Measurements from ENCODE around the gene CAMSAP3.

Gene CAMSAP3

DNA sequence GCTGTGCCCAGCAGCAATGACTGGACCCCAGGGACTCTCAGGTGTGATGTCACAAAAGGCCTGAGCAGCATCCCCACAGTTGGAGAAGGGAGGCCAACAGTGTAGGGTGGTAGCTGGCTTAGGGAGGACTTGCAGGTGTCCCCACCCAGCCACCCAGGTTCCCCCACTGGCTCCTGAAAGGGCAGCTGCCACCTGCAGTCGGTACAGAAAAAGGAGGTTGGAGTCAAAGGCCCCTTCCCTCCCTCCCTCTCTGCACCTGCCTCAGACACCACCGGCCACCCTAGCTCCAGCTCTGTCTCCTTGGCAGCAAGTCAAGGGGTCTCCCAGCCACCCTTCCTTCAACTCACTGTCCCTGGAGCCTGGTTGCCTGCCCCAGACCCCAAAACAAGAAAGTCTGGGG is 38.0 kb downstream of the CAMSAP3 start, which contains the start of gene PCP2:
Gene PCP2, minus strand, starts transcription at position 22 of the 400 bp plus-strand sequence. CDS start 262 bp downstream, outside the sequence.
- H3K4me1 ChIP-seq (ENCODE audit: low read depth, poor library complexity, severe bottlenecking) = peaks cover 11% of the 10 kb centered on the region
- no peak within 1 kb of the TSS for H3K4me3 ChIP-seq (IDR thresholded peaks at IDR 0.05; ENCODE audit: insufficient read depth, low read depth, low read length)
- no peak within 1 kb of the TSS for H3K9ac ChIP-seq
- H3K4me2 ChIP-seq = no peak within 1 kb of the TSS
- H2AFZ ChIP-seq (ENCODE audit: low read depth) = no peak within 1 kb of the TSS
- no peaks in the 10 kb centered on the region for H3K27me3 ChIP-seq (ENCODE audit: insufficient read depth, low read depth)
- H3K79me2 ChIP-seq (ENCODE audit: insufficient read depth, low read depth) = peaks cover 21% of the 10 kb centered on the region
- no peaks in the 10 kb centered on the region for H3K36me3 ChIP-seq (ENCODE audit: insufficient read depth)
- no peaks in the 10 kb centered on the region for H4K20me1 ChIP-seq (ENCODE audit: insufficient read depth)
- H3K27ac ChIP-seq = no peak within 1 kb of the TSS
- TF ChIP-seq, protein P1, sequence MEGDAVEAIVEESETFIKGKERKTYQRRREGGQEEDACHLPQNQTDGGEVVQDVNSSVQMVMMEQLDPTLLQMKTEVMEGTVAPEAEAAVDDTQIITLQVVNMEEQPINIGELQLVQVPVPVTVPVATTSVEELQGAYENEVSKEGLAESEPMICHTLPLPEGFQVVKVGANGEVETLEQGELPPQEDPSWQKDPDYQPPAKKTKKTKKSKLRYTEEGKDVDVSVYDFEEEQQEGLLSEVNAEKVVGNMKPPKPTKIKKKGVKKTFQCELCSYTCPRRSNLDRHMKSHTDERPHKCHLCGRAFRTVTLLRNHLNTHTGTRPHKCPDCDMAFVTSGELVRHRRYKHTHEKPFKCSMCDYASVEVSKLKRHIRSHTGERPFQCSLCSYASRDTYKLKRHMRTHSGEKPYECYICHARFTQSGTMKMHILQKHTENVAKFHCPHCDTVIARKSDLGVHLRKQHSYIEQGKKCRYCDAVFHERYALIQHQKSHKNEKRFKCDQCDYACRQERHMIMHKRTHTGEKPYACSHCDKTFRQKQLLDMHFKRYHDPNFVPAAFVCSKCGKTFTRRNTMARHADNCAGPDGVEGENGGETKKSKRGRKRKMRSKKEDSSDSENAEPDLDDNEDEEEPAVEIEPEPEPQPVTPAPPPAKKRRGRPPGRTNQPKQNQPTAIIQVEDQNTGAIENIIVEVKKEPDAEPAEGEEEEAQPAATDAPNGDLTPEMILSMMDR (conservative IDR thresholded peaks at IDR 0.05; ENCODE audit: low read depth, low read length) = no peak

DNA sequence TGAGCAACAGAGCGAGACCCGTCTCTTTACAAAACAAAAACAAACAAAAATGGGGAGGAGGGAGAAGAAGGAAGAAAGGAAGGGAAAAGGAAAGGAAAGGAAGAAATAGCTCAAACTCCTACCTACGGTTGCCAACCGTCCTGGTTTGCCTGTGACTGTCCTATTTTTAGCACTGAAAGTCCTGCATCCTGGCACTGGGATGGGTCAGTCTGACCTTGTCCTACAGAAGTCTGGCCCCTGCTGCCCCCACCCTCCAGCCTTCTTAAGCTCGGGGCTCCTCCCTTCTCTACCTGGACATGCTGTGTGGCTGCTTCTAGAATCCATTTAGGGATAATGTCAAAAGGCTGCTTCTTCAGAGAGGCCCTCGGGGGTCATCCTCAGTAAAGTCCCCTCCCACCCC is 40.0 kb downstream of the CAMSAP3 start:
- no peak overlapping the region for H3K4me2 ChIP-seq

DNA sequence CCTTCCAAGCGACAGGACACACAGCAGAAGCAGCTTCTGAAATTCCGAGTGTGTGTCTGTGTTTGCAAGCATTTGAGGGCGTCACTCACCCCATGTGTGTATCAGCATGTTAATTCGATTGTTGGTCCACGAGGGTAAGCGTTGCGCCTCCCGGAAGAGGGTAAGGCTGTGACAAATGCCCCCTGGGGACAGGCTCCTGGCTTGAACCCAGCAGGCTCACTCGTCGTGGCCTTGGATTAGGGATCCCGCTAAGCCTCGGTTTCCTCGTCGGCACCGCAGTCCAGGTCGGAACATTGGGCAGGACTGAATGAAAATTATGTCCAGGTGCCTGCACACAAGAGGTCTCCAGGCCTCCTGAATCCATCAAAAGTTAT is 40.6 kb downstream of the CAMSAP3 start:
- Histone ChIP-seq H4K20me1 (ENCODE audit: insufficient read depth) (no peaks in the 10 kb centered on the region), H3K27me3 (ENCODE audit: insufficient read depth, low read depth) (no peaks in the 10 kb centered on the region), H2AFZ (ENCODE audit: low read depth) (peak overlapping the region; percentile 78), H3K36me3 (ENCODE audit: insufficient read depth) (no peaks in the 10 kb centered on the region), H3K9ac (no peak overlapping the region), H3K4me2 (peak overlapping the region; percentile 50), H3K4me1 (ENCODE audit: low read depth, poor library complexity, severe bottlenecking) (peaks cover 4% of the 10 kb centered on the region), H3K27ac (no peak overlapping the region), H3K79me2 (ENCODE audit: insufficient read depth, low read depth) (no peaks in the 10 kb centered on the region), H3K4me3 (IDR thresholded peaks at IDR 0.05; ENCODE audit: insufficient read depth, low read depth, low read length) (no peak overlapping the region)
- TF ChIP-seq, protein P1 (conservative IDR thresholded peaks at IDR 0.05; ENCODE audit: low read depth, low read length) = no peak

More for the DNA sequence above, 40.0 kb downstream of the CAMSAP3 start:
- Histone ChIP-seq H2AFZ (ENCODE audit: low read depth) (no peak overlapping the region), H3K79me2 (ENCODE audit: insufficient read depth, low read depth) (peaks cover 5% of the 10 kb centered on the region), H3K4me3 (IDR thresholded peaks at IDR 0.05; ENCODE audit: insufficient read depth, low read depth, low read length) (no peak overlapping the region), H3K4me1 (ENCODE audit: low read depth, poor library complexity, severe bottlenecking) (peaks cover 7% of the 10 kb centered on the region), H3K27ac (no peak overlapping the region), H3K9ac (no peak overlapping the region), H3K36me3 (ENCODE audit: insufficient read depth) (no peaks in the 10 kb centered on the region), H3K27me3 (ENCODE audit: insufficient read depth, low read depth) (no peaks in the 10 kb centered on the region), H4K20me1 (ENCODE audit: insufficient read depth) (no peaks in the 10 kb centered on the region)
- TF ChIP-seq, protein P1 (conservative IDR thresholded peaks at IDR 0.05; ENCODE audit: low read depth, low read length) = no peak

DNA sequence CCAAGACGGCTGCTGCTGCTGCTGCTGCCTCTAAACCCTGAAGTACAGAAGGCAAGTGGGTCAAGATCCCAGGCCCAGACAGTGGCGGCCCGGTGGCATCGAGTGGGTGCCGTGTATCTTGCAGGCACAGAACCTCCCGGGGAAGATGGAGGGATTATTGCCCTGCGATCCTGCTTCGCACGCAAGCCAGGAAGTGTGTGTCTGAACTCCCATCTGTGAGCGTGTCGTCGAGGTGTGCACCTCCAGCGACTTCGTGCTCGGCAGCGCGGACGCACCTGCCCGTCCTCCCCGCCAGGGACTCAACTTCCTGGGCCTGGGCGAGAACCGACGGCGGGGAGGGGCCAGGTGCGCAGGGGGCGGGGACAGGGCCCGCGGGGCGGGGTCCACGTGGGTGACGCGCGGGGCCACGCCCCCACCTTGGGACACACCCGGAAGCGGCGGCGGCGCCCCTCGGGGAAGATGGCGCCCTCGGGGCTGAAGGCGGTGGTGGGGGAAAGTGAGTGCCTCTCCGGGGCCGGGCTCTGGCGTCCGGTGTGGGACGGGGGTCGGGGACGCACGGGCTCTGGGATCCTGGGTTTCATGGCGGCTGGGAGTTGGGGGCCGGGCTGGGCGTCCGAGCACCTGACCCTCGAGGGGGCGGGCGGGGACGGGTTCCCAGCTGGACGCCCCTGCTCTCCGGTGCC is 41.2 kb downstream of the CAMSAP3 start, which contains the start of gene STXBP2:
Gene STXBP2, plus strand, starts transcription at position 420 of the 683 bp plus-strand sequence. Its CDS starts 40 bp downstream, at position 460.
- Histone ChIP-seq H2AFZ (ENCODE audit: low read depth) (peak within 1 kb of the TSS; percentile 78), H3K27me3 (ENCODE audit: insufficient read depth, low read depth) (no peaks in the 10 kb centered on the region), H3K4me3 (IDR thresholded peaks at IDR 0.05; ENCODE audit: insufficient read depth, low read depth, low read length) (no peak within 1 kb of the TSS), H3K79me2 (ENCODE audit: insufficient read depth, low read depth) (no peaks in the 10 kb centered on the region), H3K36me3 (ENCODE audit: insufficient read depth) (no peaks in the 10 kb centered on the region), H3K4me1 (ENCODE audit: low read depth, poor library complexity, severe bottlenecking) (peaks cover 4% of the 10 kb centered on the region), H3K9ac (peak within 1 kb of the TSS; percentile 61; the same call in 1 of the 2 replicates), H3K4me2 (peak within 1 kb of the TSS; percentile 68), H3K27ac (no peak within 1 kb of the TSS), H4K20me1 (ENCODE audit: insufficient read depth) (no peaks in the 10 kb centered on the region)
- TF ChIP-seq, protein P1 (conservative IDR thresholded peaks at IDR 0.05; ENCODE audit: low read depth, low read length) = no peak
